MM.1S (cell line): ENCODE data around the gene GNAT3.

Experiments used
- DNase-seq: peaks from one replicate; pipeline ENCODE4 v3.0.0-alpha.2; 2015
- H2AFZ ChIP-seq: fragments of 300-600 bp; sonication (generic); 2 replicates; pipeline ENCODE4 v1.6.0; 2016; ENCODE audit warnings: antibody characterized with exemption, low read length
- H3F3A ChIP-seq: fragments of 300-600 bp; sonication (generic); 2 replicates; pipeline ENCODE4 v1.6.1; 2016; ENCODE audit warnings: mild to moderate bottlenecking, antibody characterized with exemption, low read length, moderate library complexity, mixed read lengths; ENCODE audit not compliant: insufficient read depth
- H3K27ac ChIP-seq: fragments of 300-600 bp; sonication (generic); 2 replicates; pipeline ENCODE4 v1.5.1; 2016; ENCODE audit warnings: mild to moderate bottlenecking, low read length
- H3K27me3 ChIP-seq: fragments of 300-600 bp; sonication (generic); replicated peaks from 2 replicates; pipeline ENCODE4 v1.6.0; 2016; ENCODE audit warnings: low read length; ENCODE audit not compliant: insufficient read depth
- H3K36me3 ChIP-seq: fragments of 300-600 bp; sonication (generic); replicated peaks from 2 replicates; pipeline ENCODE4 v1.6.1; 2016; ENCODE audit warnings: mild to moderate bottlenecking, low read length, mixed read lengths; ENCODE audit not compliant: insufficient read depth
- H3K4me1 ChIP-seq: fragments of 300-600 bp; sonication (generic); 2 replicates; pipeline ENCODE4 v1.6.1; 2016; ENCODE audit warnings: low read length, mixed read lengths
- H3K4me2 ChIP-seq: fragments of 300-600 bp; sonication (generic); 2 replicates; pipeline ENCODE4 v1.6.0; 2016; ENCODE audit warnings: low read depth, low read length
- H3K4me3 ChIP-seq: fragments of 300-600 bp; sonication (generic); 2 replicates; pipeline ENCODE4 v1.5.1; 2016; ENCODE audit warnings: low read length, mixed read lengths
- H3K79me2 ChIP-seq: fragments of 300-600 bp; sonication (generic); 2 replicates; pipeline ENCODE4 v1.6.1; 2016; ENCODE audit warnings: mixed run types, low read length, mixed read lengths
- H3K9ac ChIP-seq: fragments of 300-600 bp; sonication (generic); 2 replicates; pipeline ENCODE4 v1.6.1; 2016; ENCODE audit warnings: low read length, mixed read lengths
- H3K9me2 ChIP-seq: fragments of 300-600 bp; sonication (generic); replicated peaks from 2 replicates; pipeline ENCODE4 v1.6.1; 2016; ENCODE audit warnings: mild to moderate bottlenecking, low read length, mixed read lengths; ENCODE audit not compliant: insufficient read depth
- H3K9me3 ChIP-seq: fragments of 300-600 bp; sonication (generic); replicated peaks from 2 replicates; pipeline ENCODE4 v1.6.1; 2016; ENCODE audit warnings: mild to moderate bottlenecking, low read length, mixed read lengths; ENCODE audit not compliant: insufficient read depth
- H4K20me1 ChIP-seq: fragments of 300-600 bp; sonication (generic); 2 replicates; pipeline ENCODE4 v1.6.1; 2016; ENCODE audit warnings: mild to moderate bottlenecking, low read length, moderate library complexity, mixed read lengths; ENCODE audit not compliant: insufficient read depth
- EZH2 ChIP-seq: fragments of 300-600 bp; sonication (generic); optimal IDR thresholded peaks from 2 replicates; pipeline ENCODE3; 2017; ENCODE audit warnings: low read depth, mild to moderate bottlenecking, antibody characterized with exemption, low read length, mixed read lengths
- EZH2phosphoT487 ChIP-seq: fragments of 300-600 bp; sonication (generic); IDR thresholded peaks from 2 replicates; pipeline ENCODE4 v1.6.1; 2018; ENCODE audit warnings: antibody characterized with exemption, low read length
- TF ChIP-seq, protein P1 (sequence below): fragments of 300-600 bp; sonication (generic); IDR thresholded peaks from 2 replicates; pipeline ENCODE4 v1.5.1; 2016; ENCODE audit warnings: antibody characterized with exemption, low read length, mixed read lengths

Gene GNAT3

DNA sequence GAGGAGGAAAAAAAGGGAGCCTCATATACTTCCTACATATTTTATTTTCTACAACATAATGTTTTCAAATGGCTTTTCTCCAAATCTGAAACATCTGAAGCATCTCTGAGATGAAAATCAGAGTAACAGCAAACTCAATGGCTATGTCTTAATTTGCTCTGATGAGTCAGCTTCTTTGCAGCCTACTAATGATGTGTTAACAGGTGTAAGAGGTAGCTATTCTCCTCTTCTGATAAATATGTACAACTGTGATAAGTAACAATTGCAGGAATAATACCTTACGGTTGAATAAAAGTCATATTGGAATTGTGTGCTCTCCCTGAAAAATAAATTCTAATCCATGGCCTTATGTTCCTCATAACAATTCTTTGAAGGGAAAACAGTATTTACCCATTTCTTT is 45.2 kb downstream of the GNAT3 start:
- H3K4me1 ChIP-seq = no peaks in the 10 kb centered on the region

DNA sequence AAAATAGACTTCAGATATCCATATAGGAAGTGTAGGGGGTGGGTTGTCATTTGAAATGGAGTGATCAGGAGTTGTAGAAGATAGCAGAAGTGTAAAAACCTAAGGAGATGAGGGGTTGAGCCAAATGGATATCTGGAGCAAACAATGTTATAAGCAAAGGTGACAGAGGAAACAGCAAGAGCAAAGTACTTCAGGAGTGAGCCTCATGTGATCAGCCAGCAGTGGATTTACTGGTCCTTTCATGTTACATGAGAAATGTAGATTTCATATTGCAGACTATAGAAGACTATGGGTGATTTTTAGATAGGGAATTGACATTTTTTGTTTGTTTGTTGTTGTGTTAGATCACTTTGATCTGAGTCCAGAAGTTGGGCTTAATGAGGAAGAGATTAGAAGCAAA is 47.7 kb downstream of the GNAT3 start:
- no peaks in the 10 kb centered on the region for H3K9me3 ChIP-seq
- H3F3A ChIP-seq = no peaks in the 10 kb centered on the region
- H3K4me2 ChIP-seq = no peak overlapping the region
- no peaks in the 10 kb centered on the region for H3K9me2 ChIP-seq
- no peak overlapping the region for H3K27ac ChIP-seq
- no peaks in the 10 kb centered on the region for H4K20me1 ChIP-seq
- no peak overlapping the region for H2AFZ ChIP-seq
- no peak overlapping the region for H3K9ac ChIP-seq
- no peaks in the 10 kb centered on the region for H3K36me3 ChIP-seq
- DNase-seq = no peak
- H3K4me1 ChIP-seq = no peaks in the 10 kb centered on the region
- no peaks in the 10 kb centered on the region for H3K27me3 ChIP-seq
- no peaks in the 10 kb centered on the region for H3K79me2 ChIP-seq
- H3K4me3 ChIP-seq = no peak overlapping the region
- TF ChIP-seq EZH2phosphoT487 = no peak
- no peak for TF ChIP-seq EZH2
- TF ChIP-seq, protein P1, sequence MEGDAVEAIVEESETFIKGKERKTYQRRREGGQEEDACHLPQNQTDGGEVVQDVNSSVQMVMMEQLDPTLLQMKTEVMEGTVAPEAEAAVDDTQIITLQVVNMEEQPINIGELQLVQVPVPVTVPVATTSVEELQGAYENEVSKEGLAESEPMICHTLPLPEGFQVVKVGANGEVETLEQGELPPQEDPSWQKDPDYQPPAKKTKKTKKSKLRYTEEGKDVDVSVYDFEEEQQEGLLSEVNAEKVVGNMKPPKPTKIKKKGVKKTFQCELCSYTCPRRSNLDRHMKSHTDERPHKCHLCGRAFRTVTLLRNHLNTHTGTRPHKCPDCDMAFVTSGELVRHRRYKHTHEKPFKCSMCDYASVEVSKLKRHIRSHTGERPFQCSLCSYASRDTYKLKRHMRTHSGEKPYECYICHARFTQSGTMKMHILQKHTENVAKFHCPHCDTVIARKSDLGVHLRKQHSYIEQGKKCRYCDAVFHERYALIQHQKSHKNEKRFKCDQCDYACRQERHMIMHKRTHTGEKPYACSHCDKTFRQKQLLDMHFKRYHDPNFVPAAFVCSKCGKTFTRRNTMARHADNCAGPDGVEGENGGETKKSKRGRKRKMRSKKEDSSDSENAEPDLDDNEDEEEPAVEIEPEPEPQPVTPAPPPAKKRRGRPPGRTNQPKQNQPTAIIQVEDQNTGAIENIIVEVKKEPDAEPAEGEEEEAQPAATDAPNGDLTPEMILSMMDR = no peak

More for the DNA sequence above, 45.2 kb downstream of the GNAT3 start:
- Histone ChIP-seq H3K9me3 (no peaks in the 10 kb centered on the region), H4K20me1 (no peaks in the 10 kb centered on the region), H3K36me3 (no peaks in the 10 kb centered on the region), H3K4me2 (no peak overlapping the region), H3K27me3 (no peaks in the 10 kb centered on the region), H3K9me2 (no peaks in the 10 kb centered on the region), H3K27ac (no peak overlapping the region), H3K9ac (no peak overlapping the region), H3K79me2 (no peaks in the 10 kb centered on the region), H2AFZ (no peak overlapping the region), H3K4me3 (no peak overlapping the region), H3F3A (no peaks in the 10 kb centered on the region)
- no peak for DNase-seq
- TF ChIP-seq, protein P1 = no peak
- TF ChIP-seq EZH2 = no peak

DNA sequence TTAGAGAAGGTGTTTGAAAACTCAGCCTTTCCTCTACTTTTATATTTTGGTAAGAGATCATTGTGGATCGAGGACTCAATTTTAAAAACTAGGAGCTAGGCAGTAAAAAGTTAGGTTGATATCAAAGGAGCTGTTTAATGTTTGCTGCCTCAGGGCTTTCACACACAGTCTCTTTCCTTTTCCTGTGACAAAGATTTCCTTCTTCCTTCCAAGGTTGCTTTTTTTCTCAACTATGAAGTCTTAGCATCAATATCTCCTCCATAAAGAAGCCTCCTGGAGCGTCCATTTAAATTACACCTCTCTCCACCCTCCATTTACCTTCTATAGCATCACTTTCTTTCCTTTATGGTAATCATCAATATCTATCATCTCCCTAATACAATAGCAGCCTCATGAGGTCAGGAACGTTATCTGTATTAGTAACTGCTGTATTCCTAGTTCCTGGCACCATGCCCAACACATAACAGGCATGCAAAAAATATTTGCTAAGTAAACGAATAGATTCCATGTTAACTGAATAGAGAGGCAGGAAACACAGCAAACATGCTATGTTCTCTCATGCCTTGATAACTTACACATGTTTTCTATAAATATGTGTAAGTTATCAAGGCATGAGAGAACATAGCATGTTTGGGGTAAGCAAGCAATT is 48.5 kb downstream of the GNAT3 start:
- no peak for TF ChIP-seq EZH2phosphoT487

DNA sequence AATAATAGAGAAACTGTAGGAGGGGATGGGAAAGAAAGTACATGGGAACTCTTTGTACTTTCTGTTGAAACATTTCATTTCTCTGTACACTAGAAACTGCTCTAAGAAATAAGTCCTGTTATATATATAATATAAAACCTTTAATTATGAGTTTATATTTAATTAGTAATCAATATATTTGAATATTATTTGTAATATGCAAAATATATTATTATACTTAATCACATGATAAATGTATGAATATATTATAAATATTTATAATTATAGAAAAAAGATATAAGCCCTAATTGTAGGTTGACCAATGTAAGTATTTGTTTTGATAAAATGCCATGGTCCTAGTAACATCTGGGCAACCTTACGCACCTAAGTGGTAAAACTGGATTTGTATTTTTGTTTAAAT is 51.0 kb downstream of the GNAT3 start:
- TF ChIP-seq, protein P1 = no peak
- no peak for TF ChIP-seq EZH2phosphoT487
- no peak for TF ChIP-seq EZH2
- Histone ChIP-seq H3K4me1 (no peaks in the 10 kb centered on the region), H3K9me2 (no peaks in the 10 kb centered on the region), H3K79me2 (no peaks in the 10 kb centered on the region), H3K27ac (no peak overlapping the region), H3F3A (no peaks in the 10 kb centered on the region), H3K4me3 (no peak overlapping the region), H3K4me2 (no peak overlapping the region), H3K9ac (no peak overlapping the region), H3K27me3 (no peaks in the 10 kb centered on the region), H3K9me3 (no peaks in the 10 kb centered on the region), H2AFZ (no peak overlapping the region), H3K36me3 (no peaks in the 10 kb centered on the region), H4K20me1 (no peaks in the 10 kb centered on the region)
- DNase-seq = no peak

More for the DNA sequence above, 48.5 kb downstream of the GNAT3 start:
- no peak overlapping the region for H2AFZ ChIP-seq
- H3K27me3 ChIP-seq = no peaks in the 10 kb centered on the region
- no peaks in the 10 kb centered on the region for H3K36me3 ChIP-seq
- no peak overlapping the region for H3K27ac ChIP-seq
- no peaks in the 10 kb centered on the region for H3F3A ChIP-seq
- H3K9me3 ChIP-seq = no peaks in the 10 kb centered on the region
- no peak overlapping the region for H3K9ac ChIP-seq
- DNase-seq = no peak
- H3K79me2 ChIP-seq = no peaks in the 10 kb centered on the region
- no peaks in the 10 kb centered on the region for H4K20me1 ChIP-seq
- H3K4me2 ChIP-seq = no peak overlapping the region
- no peaks in the 10 kb centered on the region for H3K9me2 ChIP-seq
- H3K4me1 ChIP-seq = no peaks in the 10 kb centered on the region
- no peak overlapping the region for H3K4me3 ChIP-seq
